CD4-positive, CD25-positive, alpha-beta regulatory T cell (primary cell): ENCODE measurements around the gene GALNT7. TPM values are rescaled to one million over a fixed set of nuclear protein-coding genes. Genes with fewer than 3 reads are reported as not detected.

Source experiments
- ATAC-seq, 2 donors: fragments of 150-1000 bp; cut with Tn5 transposase; one replicate each; pipeline ENCODE4 v1.10.0; 2021; ENCODE audit warnings: low read depth in 2 of 2, moderate number of reproducible peaks in 2 of 2, moderate library complexity in 1 of 2
- DNase-seq, 3 donors: peaks; one replicate each; pipeline versions ENCODE4 v3.0.0 to v3.0.0-alpha.2; 2012 to 2022; ENCODE audit warnings: mixed read lengths in 1 of 3
- H3K27ac ChIP-seq: one replicate; pipeline ENCODE4 v1.7.0; 2013; ENCODE audit warnings: mild to moderate bottlenecking, low read length; ENCODE audit not compliant: insufficient read depth, poor library complexity, severe bottlenecking
- H3K27me3 ChIP-seq: one replicate; pipeline ENCODE4 v1.7.0; 2013; ENCODE audit warnings: low read length; ENCODE audit not compliant: control insufficient read depth, insufficient read depth
- H3K36me3 ChIP-seq: one replicate; pipeline ENCODE4 v1.7.0; 2013; ENCODE audit warnings: mild to moderate bottlenecking, low read length, moderate library complexity; ENCODE audit not compliant: control insufficient read depth, insufficient read depth
- H3K4me1 ChIP-seq: 2 replicates; pipeline ENCODE4 v1.7.0; 2013; ENCODE audit warnings: mild to moderate bottlenecking, low read length; ENCODE audit not compliant: insufficient read depth, control insufficient read depth, poor library complexity, severe bottlenecking
- H3K4me3 ChIP-seq: one replicate; pipeline ENCODE4 v1.7.0; 2013; ENCODE audit warnings: low read depth, mild to moderate bottlenecking, low read length, moderate library complexity
- H3K9me3 ChIP-seq, 2 experiments: 1 replicate in 1 of 2; 2 replicates in 1 of 2; pipeline ENCODE4 v1.7.0; 2013; ENCODE audit warnings: low read length in 2 of 2, mild to moderate bottlenecking in 1 of 2, moderate library complexity in 1 of 2; ENCODE audit not compliant: control insufficient read depth in 2 of 2
- H3K27ac Mint-ChIP-seq, 3 donors: one replicate each; pipeline ENCODE4 v1.8.0; 2020 to 2022; ENCODE audit warnings: mild to moderate bottlenecking in 3 of 3, mixed read lengths in 3 of 3, moderate library complexity in 2 of 3
- H3K27me3 Mint-ChIP-seq: one replicate; pipeline ENCODE4 v1.8.0; 2022; ENCODE audit warnings: mild to moderate bottlenecking, mixed read lengths
- H3K36me3 Mint-ChIP-seq: one replicate; pipeline ENCODE4 v1.8.0; 2020; ENCODE audit warnings: mixed read lengths
- H3K4me1 Mint-ChIP-seq, 4 donors: one replicate each; pipeline ENCODE4 v1.8.0; 2020 to 2022; ENCODE audit warnings: mixed read lengths in 4 of 4, mild to moderate bottlenecking in 1 of 4
- H3K4me3 Mint-ChIP-seq, 4 donors: one replicate each; pipeline ENCODE4 v1.8.0; 2020 to 2022; ENCODE audit warnings: mild to moderate bottlenecking in 4 of 4, mixed read lengths in 4 of 4, moderate library complexity in 3 of 4
- H3K9me3 Mint-ChIP-seq, 7 donors: one replicate each; pipeline ENCODE4 v1.8.0; 2020 to 2022; ENCODE audit warnings: mixed read lengths in 7 of 7, mild to moderate bottlenecking in 3 of 7, moderate library complexity in 2 of 7
- polyA plus RNA-seq, 4 donors: library from polyadenylated mRNA; unstranded; fragments of 300-500 nt; fragmentation: Illumina TruSeq; gene quantifications; one replicate each; pipeline ENCODE4 v1.2.3, GENCODE V29; 2021
- total RNA-seq: library from RNA; stranded (reverse); gene quantifications from one replicate; pipeline ENCODE4 v1.2.3, GENCODE V29; 2022

Gene GALNT7
- total and polyA plus RNA-seq, 5 donors from 2014 or later = 13.0 to 19.5 (median 14.9) TPM

GRCh38 chr4:173289353-173289727 is 120.7 kb downstream of the GALNT7 start:
- H3K36me3 ChIP-seq = peaks cover 4% of the 10 kb centered on the region
- Mint-ChIP-seq H3K36me3 (peaks cover 2% of the 10 kb centered on the region), H3K27me3 (no peaks in the 10 kb centered on the region), H3K9me3 (peaks cover 0 to 17% (median 0%) of the 10 kb centered on the region in 7 donors), H3K27ac (peak overlapping the region in 1 of 3 donors; percentile 40), H3K4me1 (peaks cover 4 to 12% (median 11%) of the 10 kb centered on the region in 4 donors), H3K4me3 (peak overlapping the region in 3 of 4 donors; percentile 39 to 71 (median 52))
- no peaks in the 10 kb centered on the region for H3K27me3 ChIP-seq
- H3K4me3 ChIP-seq = peak overlapping the region; percentile 4
- peaks cover 0 to 1% of the 10 kb centered on the region in 2 experiments for H3K9me3 ChIP-seq
- H3K27ac ChIP-seq = no peak overlapping the region
- H3K4me1 ChIP-seq = no peaks in the 10 kb centered on the region
- ATAC-seq (no peak), DNase-seq (no peak)

DNA sequence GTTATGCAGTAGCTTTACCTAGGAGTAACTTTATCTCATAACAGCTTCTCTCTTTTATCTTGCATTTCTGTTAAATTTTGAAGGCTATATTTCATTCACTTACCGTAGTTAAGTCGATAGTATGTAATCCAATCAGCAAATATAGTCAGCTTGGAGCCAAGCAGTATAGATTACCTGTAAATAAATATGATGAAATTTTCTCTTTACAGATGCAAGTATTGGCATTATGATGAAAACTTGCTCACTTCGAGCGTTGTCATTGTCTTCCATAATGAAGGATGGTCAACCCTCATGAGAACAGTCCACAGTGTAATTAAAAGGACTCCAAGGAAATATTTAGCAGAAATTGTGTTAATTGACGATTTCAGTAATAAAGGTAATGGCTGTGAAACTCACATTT is 123.3 kb downstream of the GALNT7 start:
- Mint-ChIP-seq H3K9me3 (peaks cover 0 to 6% (median 0%) of the 10 kb centered on the region in 7 donors), H3K27ac (no peak overlapping the region), H3K27me3 (no peaks in the 10 kb centered on the region), H3K4me3 (no peak overlapping the region), H3K4me1 (peaks cover 4 to 12% (median 11%) of the 10 kb centered on the region in 4 donors), H3K36me3 (peaks cover 13% of the 10 kb centered on the region)
- H3K4me1 ChIP-seq = no peaks in the 10 kb centered on the region
- ATAC-seq (no peak), DNase-seq (no peak)
- H3K27me3 ChIP-seq = no peaks in the 10 kb centered on the region
- H3K4me3 ChIP-seq = no peak overlapping the region
- no peak overlapping the region for H3K27ac ChIP-seq
- H3K36me3 ChIP-seq = peaks cover 16% of the 10 kb centered on the region
- no peaks in the 10 kb centered on the region for H3K9me3 ChIP-seq

DNA sequence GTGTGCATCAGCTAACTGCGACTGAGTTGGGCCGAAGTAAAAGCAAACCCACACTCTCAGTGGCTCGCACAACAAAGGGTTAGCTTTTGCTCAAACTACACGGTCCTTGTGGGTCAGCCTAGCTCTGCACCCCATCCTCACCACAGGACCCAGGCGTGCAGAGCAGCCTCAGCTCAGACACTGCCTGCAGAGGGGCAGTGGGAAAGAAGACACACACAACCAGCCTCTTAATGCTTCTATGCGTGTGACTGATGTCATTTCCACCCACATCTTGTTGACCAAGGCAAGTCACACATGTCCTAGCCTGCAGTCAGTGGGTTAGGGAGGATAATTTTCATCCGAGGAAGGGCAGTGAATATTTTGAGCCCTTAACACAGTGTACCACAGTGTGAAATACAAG is 125.1 kb downstream of the GALNT7 start:
- ATAC-seq (no peak), DNase-seq (no peak)
- Histone ChIP-seq H3K9me3 (no peaks in the 10 kb centered on the region), H3K27ac (no peak overlapping the region), H3K36me3 (peaks cover 16% of the 10 kb centered on the region), H3K4me3 (no peak overlapping the region), H3K4me1 (no peaks in the 10 kb centered on the region), H3K27me3 (no peaks in the 10 kb centered on the region)
- H3K4me1 Mint-ChIP-seq = peaks cover 0 to 8% (median 6%) of the 10 kb centered on the region in 4 donors
- peaks cover 17% of the 10 kb centered on the region for H3K36me3 Mint-ChIP-seq
- H3K27ac Mint-ChIP-seq = no peak overlapping the region
- H3K9me3 Mint-ChIP-seq = no peaks in the 10 kb centered on the region
- H3K27me3 Mint-ChIP-seq = no peaks in the 10 kb centered on the region
- no peak overlapping the region for H3K4me3 Mint-ChIP-seq

GRCh38 chr4:173294444-173294843 is 125.8 kb downstream of the GALNT7 start:
- Histone ChIP-seq H3K36me3 (peaks cover 16% of the 10 kb centered on the region), H3K4me3 (no peak overlapping the region), H3K4me1 (no peaks in the 10 kb centered on the region), H3K9me3 (no peaks in the 10 kb centered on the region), H3K27ac (no peak overlapping the region), H3K27me3 (no peaks in the 10 kb centered on the region)
- Mint-ChIP-seq H3K4me3 (no peak overlapping the region), H3K27ac (no peak overlapping the region), H3K27me3 (no peaks in the 10 kb centered on the region), H3K4me1 (peaks cover 0 to 3% (median 1%) of the 10 kb centered on the region in 4 donors), H3K36me3 (peaks cover 17% of the 10 kb centered on the region), H3K9me3 (no peaks in the 10 kb centered on the region)
- DNase-seq = no peak
- no peak for ATAC-seq

DNA sequence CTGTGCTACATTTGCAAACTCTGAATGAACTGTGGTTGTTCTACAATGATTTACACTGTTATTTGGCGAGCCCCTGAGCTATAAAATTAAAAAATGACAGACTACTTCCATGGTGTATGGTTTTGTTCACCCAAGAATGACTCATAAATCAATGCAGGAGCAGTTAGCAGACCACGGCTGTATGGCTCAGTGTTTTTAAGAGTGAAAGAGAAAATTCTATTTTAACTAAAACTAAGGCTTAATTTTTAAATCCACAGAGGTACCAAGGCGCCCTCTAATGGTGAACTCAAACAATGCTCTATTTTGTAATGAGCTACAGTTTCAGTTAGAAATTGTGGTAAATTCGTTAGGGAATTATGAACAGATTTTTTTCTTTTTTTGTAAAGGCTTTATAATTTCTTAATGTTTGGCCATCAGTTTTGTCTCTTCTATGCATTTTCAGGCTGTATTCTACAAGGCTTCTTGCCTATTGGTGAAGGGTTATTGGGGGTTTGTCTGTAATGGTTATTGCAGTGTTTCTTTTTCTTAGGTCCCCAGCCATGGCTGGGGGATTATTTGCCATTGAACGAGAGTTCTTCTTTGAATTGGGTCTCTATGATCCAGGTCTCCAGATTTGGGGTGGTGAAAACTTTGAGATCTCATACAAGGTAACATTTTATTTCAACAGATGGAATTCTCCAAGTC is 133.0 kb downstream of the GALNT7 start:
- Mint-ChIP-seq H3K4me3 (no peak overlapping the region), H3K9me3 (no peaks in the 10 kb centered on the region), H3K36me3 (peaks cover 32% of the 10 kb centered on the region), H3K27me3 (no peaks in the 10 kb centered on the region), H3K4me1 (peaks cover 0 to 12% (median 3%) of the 10 kb centered on the region in 4 donors), H3K27ac (peak overlapping the region in 1 of 3 donors; percentile 26)
- Histone ChIP-seq H3K9me3 (no peaks in the 10 kb centered on the region), H3K27ac (no peak overlapping the region), H3K4me1 (no peaks in the 10 kb centered on the region), H3K27me3 (no peaks in the 10 kb centered on the region), H3K4me3 (no peak overlapping the region), H3K36me3 (peaks cover 8% of the 10 kb centered on the region)
- ATAC-seq (peak; percentile 37 to 40), DNase-seq (peak in 2 of 3 donors; percentile 26 to 51)

- H3K9me3 Mint-ChIP-seq = no peaks in the 10 kb centered on the region
- Histone ChIP-seq H3K4me3 (no peak overlapping the region), H3K36me3 (peaks cover 13% of the 10 kb centered on the region), H3K9me3 (no peaks in the 10 kb centered on the region), H3K4me1 (no peaks in the 10 kb centered on the region), H3K27me3 (no peaks in the 10 kb centered on the region), H3K27ac (no peak overlapping the region)
- ATAC-seq = no peak
- H3K4me3 Mint-ChIP-seq = no peak overlapping the region
- DNase-seq = no peak
- no peaks in the 10 kb centered on the region for H3K27me3 Mint-ChIP-seq
- H3K27ac Mint-ChIP-seq = peak overlapping the region in 1 of 3 donors; percentile 36
- peaks cover 0 to 2% (median 0%) of the 10 kb centered on the region in 4 donors for H3K4me1 Mint-ChIP-seq
- H3K36me3 Mint-ChIP-seq = peaks cover 47% of the 10 kb centered on the region
Measured at GRCh38 chr4:173307778-173308177, 139.2 kb downstream of the GALNT7 start.

DNA sequence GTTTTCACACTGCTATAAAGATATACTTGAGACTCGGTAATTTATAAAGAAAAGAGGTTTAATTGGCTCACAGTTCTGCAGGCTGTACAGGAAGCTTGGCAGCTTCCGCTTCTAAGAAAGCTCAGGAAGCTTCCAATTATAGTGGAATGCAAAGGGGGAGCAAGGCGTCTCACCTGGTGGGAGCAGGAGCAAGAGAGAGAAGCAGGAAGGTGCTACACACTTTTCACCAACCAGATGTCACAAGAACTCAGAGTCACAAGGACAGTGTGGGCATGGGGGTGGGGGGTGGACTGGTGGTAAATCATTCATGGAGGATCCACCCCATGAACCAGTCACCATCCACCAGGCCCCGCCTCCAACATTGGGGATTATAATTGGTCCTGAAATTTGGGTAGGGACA is 142.8 kb downstream of the GALNT7 start:
- peaks cover 27% of the 10 kb centered on the region for H3K36me3 Mint-ChIP-seq
- Histone ChIP-seq H3K36me3 (peaks cover 21% of the 10 kb centered on the region), H3K4me3 (no peak overlapping the region), H3K9me3 (no peaks in the 10 kb centered on the region), H3K4me1 (no peaks in the 10 kb centered on the region), H3K27me3 (no peaks in the 10 kb centered on the region), H3K27ac (no peak overlapping the region)
- H3K4me1 Mint-ChIP-seq = peaks cover 0 to 2% (median 0%) of the 10 kb centered on the region in 4 donors
- H3K27me3 Mint-ChIP-seq = no peaks in the 10 kb centered on the region
- H3K9me3 Mint-ChIP-seq = no peaks in the 10 kb centered on the region
- H3K27ac Mint-ChIP-seq = peak overlapping the region in 1 of 3 donors; percentile 6
- DNase-seq (no peak), ATAC-seq (no peak)
- no peak overlapping the region for H3K4me3 Mint-ChIP-seq

GRCh38 chr4:173314715-173315114 is 146.1 kb downstream of the GALNT7 start:
- Mint-ChIP-seq H3K4me1 (peaks cover 0 to 7% (median 0%) of the 10 kb centered on the region in 4 donors), H3K9me3 (no peaks in the 10 kb centered on the region), H3K27me3 (no peaks in the 10 kb centered on the region), H3K4me3 (no peak overlapping the region), H3K36me3 (peaks cover 17% of the 10 kb centered on the region), H3K27ac (no peak overlapping the region)
- H3K27ac ChIP-seq = no peak overlapping the region
- no peaks in the 10 kb centered on the region for H3K4me1 ChIP-seq
- no peak for ATAC-seq
- H3K36me3 ChIP-seq = peaks cover 23% of the 10 kb centered on the region
- no peak overlapping the region for H3K4me3 ChIP-seq
- no peak for DNase-seq
- H3K27me3 ChIP-seq = no peaks in the 10 kb centered on the region
- no peaks in the 10 kb centered on the region for H3K9me3 ChIP-seq
